ENCODE data around the gene ZCRB1. TPM values are rescaled to one million over a fixed set of nuclear protein-coding genes. Genes with fewer than 3 reads are reported as not detected.

ZCRB1 gene
- total RNA-seq, 1 donor from 2014 or later = 43.5 TPM

- DNase-seq (no peak), ATAC-seq (no peak)
- Histone ChIP-seq H3K4me1 (no peaks in the 10 kb centered on the region), H3K4me3 (no peak overlapping the region), H3K9me3 (no peaks in the 10 kb centered on the region), H3K27ac (no peak overlapping the region), H3K27me3 (ENCODE audit: low read depth) (no peaks in the 10 kb centered on the region), H3K36me3 (no peaks in the 10 kb centered on the region)
- intact Hi-C loops (cut with DNase I) = no loop called here
- no peak for TF ChIP-seq CTCF (IDR thresholded peaks at IDR 0.05)
Measured at GRCh38 chr12:42262271-42262670, 63.6 kb downstream of the ZCRB1 start.

Small RNA genes lying within 50 kb of the gene (microRNA-seq; reads per million reads assigned to microRNA genes)
- not detected for gene MIR7851 (ENCODE audit: borderline number of aligned reads)

Other genes starting within 250 kb of the ZCRB1 start
- 12.1 TPM for gene GXYLT1, start 181.2 kb downstream of the ZCRB1 start, total RNA-seq
- gene YAF2, start 87.8 kb downstream of the ZCRB1 start, total RNA-seq = 25.1 TPM
- 45.5 TPM for gene PPHLN1, start 73 bp upstream of the ZCRB1 start, total RNA-seq

Measured in lower lobe of right lung (tissue), 2 donors.